ENCODE results near the gene TSPO2. TPM values are rescaled to one million over a fixed set of nuclear protein-coding genes. Genes with fewer than 3 reads are reported as not detected.
"Not testable (repeated sequence)": the region's sequence is repeated elsewhere in the genome, so short reads cannot be mapped to it uniquely, and the experiment has no call there.

The TSPO2 gene
- total and polyA plus RNA-seq, 2 of the 8 experiments (the other 6 are each of a cell fraction or from before 2014, with no cell fraction given): not detected

DNA sequence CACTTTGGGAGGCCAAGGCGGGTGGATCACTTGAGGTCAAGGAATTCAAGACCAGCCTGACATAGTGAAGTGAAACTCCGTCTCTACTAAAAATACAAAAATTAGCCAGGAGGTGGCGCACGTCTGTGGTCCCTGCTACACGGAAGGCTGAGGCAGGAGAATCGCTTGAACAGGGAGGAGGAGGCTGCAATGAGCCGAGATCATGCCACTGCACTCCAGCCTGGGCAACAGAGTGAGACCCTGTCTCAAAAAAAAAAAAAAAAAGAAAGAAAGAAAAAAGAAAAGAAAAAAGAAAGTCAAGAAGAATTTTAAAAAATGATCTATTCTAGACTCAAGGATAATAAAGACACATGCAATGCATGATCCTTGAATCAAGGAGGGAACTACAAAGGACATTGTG, 36.0 kb upstream of the TSPO2 start:
- H2BK120ac ChIP-seq (replicated peaks; ENCODE audit: low read depth, low read length); H3K4ac ChIP-seq (replicated peaks; ENCODE audit: insufficient read length, low read depth, low read length); POLR2A ChIA-PET (ENCODE audit: partially characterized antibody); H3K27me3 ChIP-seq (replicated peaks in 1 of 4; ENCODE audit: control insufficient read depth in 3 of 4, extremely low read depth in 1 of 4, insufficient read depth in 3 of 4, low read length in 3 of 4); CTCF ChIA-PET (ENCODE audit: partially characterized antibody); H3K14ac ChIP-seq (ENCODE audit: insufficient read length); H3K9me3 ChIP-seq (ENCODE audit: insufficient read depth in 2 of 2, low read depth in 1 of 2, low read length in 1 of 2); H2BK5ac ChIP-seq (ENCODE audit: low read depth, low read length); H3K36me3 ChIP-seq (ENCODE audit: control insufficient read depth in 2 of 4, insufficient read depth in 4 of 4, low read length in 3 of 4); H3K4me2 ChIP-seq (ENCODE audit: insufficient read depth in 1 of 2, low read depth in 2 of 2, low read length in 2 of 2); H3K9ac ChIP-seq (replicated peaks in 1 of 4; ENCODE audit: extremely low read depth in 1 of 4, low read depth in 3 of 4, low read length in 3 of 4); H3K27ac ChIP-seq (ENCODE audit: low read depth, low read length); H2AFZ ChIP-seq (ENCODE audit: low read length); H2BK15ac ChIP-seq (ENCODE audit: low read length); H3K23me2 ChIP-seq (ENCODE audit: low read depth, low read length); H4K8ac ChIP-seq (ENCODE audit: extremely low read depth, insufficient read depth, low read length); H4K20me1 ChIP-seq (replicated peaks in 1 of 2; ENCODE audit: control insufficient read depth in 1 of 2, insufficient read depth in 2 of 2, low read length in 2 of 2); H3K4me3 ChIP-seq (ENCODE audit: extremely low read depth in 1 of 4, insufficient read depth in 2 of 4, low read depth in 3 of 4, low read length in 4 of 4); H3K79me1 ChIP-seq (ENCODE audit: low read depth, low read length); H3K56ac ChIP-seq (replicated peaks; ENCODE audit: insufficient read length, low read depth, low read length); H4K91ac ChIP-seq (replicated peaks; ENCODE audit: insufficient read length, low read length); H3K4me1 ChIP-seq (replicated peaks in 1 of 4; ENCODE audit: control insufficient read depth in 3 of 4, insufficient read depth in 4 of 4, low read length in 3 of 4); H2BK12ac ChIP-seq (ENCODE audit: low read depth, low read length); H3K23ac ChIP-seq (ENCODE audit: insufficient read length); FAIRE-seq; H4K5ac ChIP-seq (ENCODE audit: insufficient read length, low read depth, low read length); H2BK20ac ChIP-seq (ENCODE audit: low read length); H2AK5ac ChIP-seq (ENCODE audit: low read depth, low read length); H3K18ac ChIP-seq (ENCODE audit: extremely low read depth, low read length); H3K79me2 ChIP-seq (ENCODE audit: control insufficient read depth in 1 of 2, insufficient read depth in 2 of 2, low read length in 2 of 2): not testable (repeated sequence)
- TF ChIP-seq JUN (IDR thresholded peaks at IDR 0.05; ENCODE audit: low read depth, low read length) (0 out of 2 replicates have a peak, but pooled peaks have one; percentile 27), RAD21 (IDR thresholded peaks at IDR 0.05 in 1 of 2, conservative IDR thresholded peaks at IDR 0.05 in 1 of 2; ENCODE audit: low read depth in 2 of 2, low read length in 2 of 2) (peak; percentile 51 to 61), KDM1A (IDR thresholded peaks at IDR 0.05; ENCODE audit: borderline replicate concordance, low read length) (peak; percentile 90), HDAC2 (IDR thresholded peaks at IDR 0.05; ENCODE audit: borderline replicate concordance in 1 of 2, low read depth in 2 of 2, low read length in 2 of 2) (0 out of 4 replicates have a peak, but pooled peaks of 1 of the 2 experiments have one; percentile 31)
- TF ChIP-seq, protein P1, sequence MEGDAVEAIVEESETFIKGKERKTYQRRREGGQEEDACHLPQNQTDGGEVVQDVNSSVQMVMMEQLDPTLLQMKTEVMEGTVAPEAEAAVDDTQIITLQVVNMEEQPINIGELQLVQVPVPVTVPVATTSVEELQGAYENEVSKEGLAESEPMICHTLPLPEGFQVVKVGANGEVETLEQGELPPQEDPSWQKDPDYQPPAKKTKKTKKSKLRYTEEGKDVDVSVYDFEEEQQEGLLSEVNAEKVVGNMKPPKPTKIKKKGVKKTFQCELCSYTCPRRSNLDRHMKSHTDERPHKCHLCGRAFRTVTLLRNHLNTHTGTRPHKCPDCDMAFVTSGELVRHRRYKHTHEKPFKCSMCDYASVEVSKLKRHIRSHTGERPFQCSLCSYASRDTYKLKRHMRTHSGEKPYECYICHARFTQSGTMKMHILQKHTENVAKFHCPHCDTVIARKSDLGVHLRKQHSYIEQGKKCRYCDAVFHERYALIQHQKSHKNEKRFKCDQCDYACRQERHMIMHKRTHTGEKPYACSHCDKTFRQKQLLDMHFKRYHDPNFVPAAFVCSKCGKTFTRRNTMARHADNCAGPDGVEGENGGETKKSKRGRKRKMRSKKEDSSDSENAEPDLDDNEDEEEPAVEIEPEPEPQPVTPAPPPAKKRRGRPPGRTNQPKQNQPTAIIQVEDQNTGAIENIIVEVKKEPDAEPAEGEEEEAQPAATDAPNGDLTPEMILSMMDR (IDR thresholded peaks at IDR 0.05; ENCODE audit: control extremely low read depth in 1 of 3, insufficient read depth in 1 of 3, low read depth in 1 of 3, low read length in 3 of 3): peak; percentile 60 to 70 (median 67)
- DNase-seq (ENCODE audit: low read depth in 1 of 2, low spot score in 2 of 2): peak in 1 of 2 experiments; percentile 79
- 31% methylated on average over 7 of the region's 7 CpGs; no CpG with 5 or more reads in 1 of the 2 experiments for WGBS, 2 experiments (ENCODE audit: extremely low coverage in 1 of 2, insufficient coverage in 1 of 2, insufficient read length in 1 of 2, insufficient replicate concordance in 2 of 2, low coverage in 1 of 2, low lambda C conversion rate in 2 of 2, missing lambda C conversion rate in 1 of 2)

Measured in H1 (cell line).